ENCODE data around the gene HSFX3. TPM values are rescaled to one million over a fixed set of nuclear protein-coding genes. Genes with fewer than 3 reads are reported as not detected.

HSFX3 gene
- total RNA-seq, 1 donor from 2014 or later, result not detected

DNA sequence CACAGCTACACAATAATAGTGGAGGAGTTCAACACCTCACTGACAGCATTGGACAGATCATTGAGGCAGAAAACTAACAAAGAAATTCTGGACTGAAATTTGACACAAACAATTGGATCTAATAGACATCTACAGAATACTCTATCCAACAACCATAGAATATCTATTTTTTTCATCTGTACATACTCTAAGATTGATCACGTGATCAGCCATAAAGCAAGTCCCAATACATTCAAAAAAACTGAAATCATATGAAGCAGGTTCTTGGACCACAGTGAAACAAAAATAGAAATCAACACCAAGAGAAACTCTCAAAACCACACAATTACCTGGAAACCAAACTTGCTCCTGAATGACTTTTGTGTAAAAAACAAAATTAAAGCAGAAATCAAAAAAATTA lies 32.4 kb downstream of the HSFX3 start:
- FAIRE-seq, result no peak
- H3K36me3 ChIP-seq (ENCODE audit: control insufficient read depth, insufficient read depth, low read length), result no peaks in the 10 kb centered on the region
- no peak for DNase-seq (ENCODE audit: low read depth)
- TF ChIP-seq, protein P1, sequence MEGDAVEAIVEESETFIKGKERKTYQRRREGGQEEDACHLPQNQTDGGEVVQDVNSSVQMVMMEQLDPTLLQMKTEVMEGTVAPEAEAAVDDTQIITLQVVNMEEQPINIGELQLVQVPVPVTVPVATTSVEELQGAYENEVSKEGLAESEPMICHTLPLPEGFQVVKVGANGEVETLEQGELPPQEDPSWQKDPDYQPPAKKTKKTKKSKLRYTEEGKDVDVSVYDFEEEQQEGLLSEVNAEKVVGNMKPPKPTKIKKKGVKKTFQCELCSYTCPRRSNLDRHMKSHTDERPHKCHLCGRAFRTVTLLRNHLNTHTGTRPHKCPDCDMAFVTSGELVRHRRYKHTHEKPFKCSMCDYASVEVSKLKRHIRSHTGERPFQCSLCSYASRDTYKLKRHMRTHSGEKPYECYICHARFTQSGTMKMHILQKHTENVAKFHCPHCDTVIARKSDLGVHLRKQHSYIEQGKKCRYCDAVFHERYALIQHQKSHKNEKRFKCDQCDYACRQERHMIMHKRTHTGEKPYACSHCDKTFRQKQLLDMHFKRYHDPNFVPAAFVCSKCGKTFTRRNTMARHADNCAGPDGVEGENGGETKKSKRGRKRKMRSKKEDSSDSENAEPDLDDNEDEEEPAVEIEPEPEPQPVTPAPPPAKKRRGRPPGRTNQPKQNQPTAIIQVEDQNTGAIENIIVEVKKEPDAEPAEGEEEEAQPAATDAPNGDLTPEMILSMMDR (IDR thresholded peaks at IDR 0.05; ENCODE audit: insufficient read depth, low read length, severe bottlenecking), result no peak
- no peak overlapping the region for H3K4me3 ChIP-seq (ENCODE audit: low read depth, low read length)
- H3K27me3 ChIP-seq (ENCODE audit: control insufficient read depth, insufficient read depth, low read length), result no peaks in the 10 kb centered on the region

DNA sequence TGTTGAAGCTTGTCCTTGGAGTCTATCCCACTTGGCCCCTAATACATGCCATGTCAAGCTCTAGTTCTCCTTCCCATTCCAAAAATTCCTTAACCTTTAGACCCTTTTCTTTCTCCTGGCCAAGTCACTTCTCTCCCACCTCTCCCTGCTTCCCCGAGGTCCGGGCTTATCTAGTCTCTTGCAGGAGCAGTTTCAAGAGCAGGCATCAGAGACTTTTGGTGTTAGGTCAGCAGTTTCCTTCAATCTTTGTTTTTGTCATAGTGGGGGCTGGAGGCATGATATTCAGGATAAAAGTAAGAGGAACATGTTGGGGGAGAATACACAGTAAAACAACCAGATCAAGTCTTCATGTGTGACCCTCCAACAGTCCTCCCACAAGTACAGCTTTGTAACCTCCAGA lies 33.1 kb downstream of the HSFX3 start:
- TF ChIP-seq, protein P1 (IDR thresholded peaks at IDR 0.05; ENCODE audit: insufficient read depth, low read length, severe bottlenecking), result no peak
- Histone ChIP-seq H3K4me3 (ENCODE audit: low read depth, low read length) (no peak overlapping the region), H3K36me3 (ENCODE audit: control insufficient read depth, insufficient read depth, low read length) (no peaks in the 10 kb centered on the region), H3K27me3 (ENCODE audit: control insufficient read depth, insufficient read depth, low read length) (no peaks in the 10 kb centered on the region)
- no peak for DNase-seq (ENCODE audit: low read depth)
- no peak for FAIRE-seq

DNA sequence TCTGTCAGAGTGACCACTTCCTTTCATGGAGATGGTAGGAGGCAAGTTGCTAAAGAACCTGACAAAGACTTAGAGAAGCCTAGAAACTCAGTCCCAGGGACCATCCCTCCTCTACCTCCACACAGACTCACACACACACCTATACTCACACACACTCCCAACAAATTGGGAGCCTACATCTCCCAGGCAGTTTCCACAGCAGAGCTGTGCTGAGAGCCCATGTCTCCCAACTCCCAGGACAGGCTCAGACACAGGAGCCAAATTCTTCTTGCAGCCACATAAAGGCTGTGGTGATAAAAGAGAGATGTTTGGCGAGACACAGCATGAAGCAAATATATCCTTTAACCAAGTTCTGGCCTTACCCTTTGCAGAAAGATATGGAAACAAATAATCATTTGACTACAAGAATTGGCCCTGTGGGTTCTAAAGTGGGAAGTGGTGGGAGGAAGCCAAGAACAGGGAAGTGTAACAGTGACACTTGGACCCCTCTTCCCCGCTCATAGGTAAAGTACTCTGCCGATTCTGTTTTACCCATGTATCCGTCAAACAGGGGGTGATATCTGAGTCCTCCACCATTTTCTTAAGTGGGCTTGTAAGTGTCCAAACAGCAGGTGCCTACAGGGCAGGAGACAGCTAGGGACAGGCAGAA lies 33.6 kb downstream of the HSFX3 start:
- Histone ChIP-seq H3K36me3 (ENCODE audit: control insufficient read depth, insufficient read depth, low read length) (no peaks in the 10 kb centered on the region), H3K4me3 (ENCODE audit: low read depth, low read length) (no peak overlapping the region), H3K27me3 (ENCODE audit: control insufficient read depth, insufficient read depth, low read length) (no peaks in the 10 kb centered on the region)
- no peak for FAIRE-seq
- TF ChIP-seq, protein P1 (IDR thresholded peaks at IDR 0.05; ENCODE audit: insufficient read depth, low read length, severe bottlenecking), result no peak
- no peak for DNase-seq (ENCODE audit: low read depth)

DNA sequence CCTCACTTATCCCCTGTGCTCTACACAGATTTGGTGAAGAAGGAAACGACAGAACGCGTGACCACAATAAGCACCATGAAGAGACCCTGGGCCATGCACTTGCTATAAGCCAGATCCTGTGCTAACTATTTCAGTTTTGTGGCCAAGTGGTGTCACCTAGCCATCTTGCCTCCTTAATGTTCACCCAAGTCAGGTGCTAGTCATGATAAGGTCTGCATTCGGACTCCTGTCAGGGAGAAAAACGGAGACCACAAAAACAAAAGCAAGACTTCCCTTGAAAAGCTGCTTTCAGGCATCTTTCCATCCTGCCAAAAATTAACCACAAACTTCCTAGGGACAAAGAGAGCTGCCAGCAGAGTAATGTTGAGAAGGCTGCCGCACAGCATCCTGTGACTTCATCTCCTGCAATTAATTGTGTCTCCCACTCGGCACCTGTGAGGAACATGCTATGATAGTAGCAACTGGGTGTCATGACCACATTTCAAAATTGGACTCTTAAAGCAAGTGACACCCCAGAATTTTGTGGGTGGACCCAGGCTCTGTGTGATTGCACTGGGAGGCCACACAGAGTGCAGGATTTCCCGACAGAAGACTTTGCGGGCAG lies 35.8 kb downstream of the HSFX3 start:
- H3K4me3 ChIP-seq (ENCODE audit: low read depth, low read length), result no peak overlapping the region
- TF ChIP-seq, protein P1 (IDR thresholded peaks at IDR 0.05; ENCODE audit: insufficient read depth, low read length, severe bottlenecking), result no peak
- H3K36me3 ChIP-seq (ENCODE audit: control insufficient read depth, insufficient read depth, low read length), result no peaks in the 10 kb centered on the region
- no peak for FAIRE-seq
- no peaks in the 10 kb centered on the region for H3K27me3 ChIP-seq (ENCODE audit: control insufficient read depth, insufficient read depth, low read length)
- no peak for DNase-seq (ENCODE audit: low read depth)

DNA sequence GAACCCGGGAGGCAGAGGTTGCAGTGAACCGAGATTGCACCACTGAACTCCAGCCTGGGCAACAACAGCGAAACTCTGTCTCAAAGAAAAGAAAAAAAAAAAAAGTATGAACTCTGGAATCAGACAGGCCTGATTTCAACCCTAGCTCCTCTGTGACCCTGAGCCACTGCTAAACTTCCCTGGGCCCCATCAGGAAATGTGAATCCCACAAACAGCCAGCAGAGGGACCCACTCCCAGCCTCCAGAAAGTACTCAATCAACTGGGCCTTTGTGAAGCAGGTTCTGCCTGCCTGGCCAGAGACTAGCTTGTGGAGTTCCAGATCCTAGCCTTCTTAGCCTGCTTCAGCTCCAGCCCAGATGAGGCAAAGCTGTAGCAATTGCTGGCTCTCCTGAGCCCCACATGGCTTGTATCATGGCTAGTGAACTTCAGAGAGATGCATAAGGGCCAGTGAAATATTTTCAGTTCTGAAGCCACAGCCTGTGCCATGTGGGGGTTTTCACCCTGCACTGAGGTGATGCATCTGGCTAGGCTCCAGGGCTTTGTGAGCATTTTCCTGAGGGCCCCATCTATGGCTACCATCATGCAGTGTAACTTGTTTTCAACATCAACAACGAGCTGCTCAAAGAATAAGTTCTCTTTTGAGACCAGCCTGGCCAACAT lies 37.4 kb downstream of the HSFX3 start:
- FAIRE-seq, result no peak
- Histone ChIP-seq H3K4me3 (ENCODE audit: low read depth, low read length) (no peak overlapping the region), H3K36me3 (ENCODE audit: control insufficient read depth, insufficient read depth, low read length) (no peaks in the 10 kb centered on the region), H3K27me3 (ENCODE audit: control insufficient read depth, insufficient read depth, low read length) (no peaks in the 10 kb centered on the region)
- TF ChIP-seq, protein P1 (IDR thresholded peaks at IDR 0.05; ENCODE audit: insufficient read depth, low read length, severe bottlenecking), result peak; percentile 65
- DNase-seq (ENCODE audit: low read depth), result peak; percentile 41

Measured in bronchial epithelial cell (primary cell).